Cortex of kidney (tissue), 1 donor: Measurements from ENCODE around the gene MALRD1.

Experiments
- DNase-seq: peaks from one replicate; lab custom pipeline; 2025; lab: John Stamatoyannopoulos, UW

The MALRD1 gene

DNA sequence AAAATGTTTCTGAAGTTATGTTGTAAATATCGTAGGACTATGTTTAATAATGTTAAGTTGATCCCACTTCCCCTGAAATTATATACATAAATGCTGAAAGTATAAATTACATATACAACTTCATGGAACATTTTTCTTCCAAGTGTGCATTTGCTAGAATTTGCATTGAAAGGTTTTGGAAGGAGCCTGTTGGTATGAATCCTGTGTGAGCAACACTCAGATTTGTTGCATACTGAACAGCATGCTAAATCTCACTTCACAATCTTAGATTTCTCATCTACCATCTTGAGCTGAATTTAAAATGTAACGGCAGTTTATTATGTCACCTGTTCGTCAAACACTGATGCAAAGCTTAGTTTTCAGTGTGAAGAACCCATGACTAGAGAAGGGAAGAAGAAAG lies 172.6 kb downstream of the MALRD1 start:
- no peak for DNase-seq

DNA sequence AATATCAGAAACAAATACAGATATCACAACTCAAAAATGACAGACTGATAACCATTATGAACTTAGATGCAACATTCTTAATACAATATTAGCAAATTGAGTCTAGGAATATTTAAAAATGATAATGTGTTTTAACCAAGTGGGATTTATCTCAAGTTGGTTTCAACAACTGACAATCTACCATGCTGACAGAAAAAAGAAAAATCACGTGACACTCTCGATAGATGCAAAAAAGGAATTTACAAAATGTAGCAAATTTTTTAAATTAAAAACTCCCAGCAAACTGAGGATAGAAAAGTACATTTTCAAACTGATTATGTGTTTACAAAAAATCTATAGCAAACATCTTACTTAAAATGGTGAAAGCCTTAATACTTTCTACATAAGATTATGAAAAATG lies 177.4 kb downstream of the MALRD1 start:
- no peak for DNase-seq

DNA sequence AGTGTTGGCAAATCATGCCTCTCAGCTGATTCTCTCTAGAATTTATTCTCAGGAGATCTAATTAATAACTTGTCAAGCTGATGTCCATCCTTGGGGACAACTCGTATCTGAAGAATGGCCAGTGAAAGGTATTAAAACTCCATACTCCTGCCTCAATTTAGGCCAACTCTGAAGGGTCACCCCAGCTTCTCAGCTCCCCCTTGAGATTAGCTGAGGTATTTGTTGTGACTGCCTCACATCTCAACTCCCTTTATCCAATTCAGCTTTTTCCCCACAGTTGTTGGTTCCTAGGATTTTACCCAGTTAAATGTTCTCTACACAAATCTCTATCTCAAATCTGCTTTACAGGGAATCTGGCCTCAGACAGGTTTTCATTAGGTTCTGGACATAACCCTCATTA lies 182.4 kb downstream of the MALRD1 start:
- DNase-seq: no peak

DNA sequence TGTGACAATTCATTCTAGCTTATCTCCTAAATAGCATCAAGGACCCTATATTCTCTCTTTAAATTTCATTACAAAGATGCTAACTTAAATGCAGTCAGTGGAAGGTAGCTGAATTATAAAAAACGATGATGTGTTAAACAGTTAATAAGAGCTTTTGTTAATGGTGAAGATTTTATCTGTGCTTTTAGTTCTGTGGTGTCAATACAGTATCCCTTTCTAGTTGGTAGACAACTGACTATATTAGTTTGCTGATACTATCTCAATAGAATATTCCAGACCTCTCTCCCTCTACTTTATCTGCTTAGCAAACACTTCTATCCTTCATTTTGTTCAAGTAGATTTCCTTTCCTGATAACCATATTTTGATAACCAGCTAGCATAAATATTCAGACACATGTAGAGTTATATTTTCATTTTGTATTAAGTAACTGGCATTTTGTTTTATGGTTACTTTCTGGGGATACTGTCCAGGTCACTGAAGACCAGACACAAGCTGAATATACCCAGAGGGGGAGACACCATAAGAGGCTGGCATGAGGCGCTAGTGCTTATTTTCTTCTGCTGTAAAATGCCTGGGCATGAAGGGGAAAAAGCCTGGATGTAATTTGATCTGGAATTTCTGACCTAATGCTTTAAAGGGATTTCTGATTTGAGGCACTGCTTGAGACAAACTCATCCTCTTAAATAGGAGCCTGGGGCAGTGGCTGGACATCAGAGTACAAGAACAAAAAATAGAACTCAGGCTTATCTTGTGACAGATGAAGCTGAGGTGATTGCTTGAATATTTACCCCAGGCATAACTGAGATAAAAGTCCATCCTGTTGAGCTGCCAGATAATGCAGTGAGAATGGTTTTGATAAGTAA lies 197.5 kb downstream of the MALRD1 start:
- no peak for DNase-seq

DNA sequence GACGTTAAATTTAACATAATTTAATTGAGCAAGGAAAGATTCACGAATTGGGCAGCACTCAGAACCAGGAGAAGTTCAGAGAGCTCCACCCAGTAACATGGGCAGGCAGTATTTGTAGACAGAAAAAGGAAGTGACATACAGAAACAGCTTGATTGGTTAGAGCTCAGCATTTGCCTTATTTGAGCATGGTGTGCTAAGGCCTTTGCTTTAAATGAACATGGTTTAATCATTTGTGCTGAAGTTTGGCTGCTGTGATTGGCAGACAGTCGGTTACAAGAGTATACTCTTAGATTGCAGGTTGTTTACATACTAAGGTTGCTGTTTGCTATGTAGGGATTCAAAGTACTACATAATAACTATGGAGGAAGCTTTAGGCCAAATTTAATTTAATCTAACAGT lies 199.2 kb downstream of the MALRD1 start:
- DNase-seq: no peak

DNA sequence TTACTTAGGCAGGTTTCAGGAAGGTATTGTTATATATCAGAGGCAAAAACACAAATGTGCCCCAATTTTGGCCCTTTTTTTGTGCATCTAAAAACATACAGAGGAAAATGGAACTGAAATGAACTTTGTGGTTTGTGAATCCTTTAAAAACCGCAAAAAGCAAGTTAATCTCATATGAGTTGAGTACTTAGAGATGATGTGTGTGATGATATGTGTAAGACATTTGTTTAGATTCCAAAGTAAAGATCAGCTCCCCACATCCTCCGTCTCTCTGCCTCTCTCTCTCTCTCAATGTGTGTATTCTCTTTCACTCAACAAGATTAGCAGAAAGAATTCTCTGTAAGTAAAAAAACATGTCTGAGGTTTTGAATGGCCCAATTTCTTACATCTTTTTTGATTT lies 201.9 kb downstream of the MALRD1 start:
- DNase-seq: no peak

DNA sequence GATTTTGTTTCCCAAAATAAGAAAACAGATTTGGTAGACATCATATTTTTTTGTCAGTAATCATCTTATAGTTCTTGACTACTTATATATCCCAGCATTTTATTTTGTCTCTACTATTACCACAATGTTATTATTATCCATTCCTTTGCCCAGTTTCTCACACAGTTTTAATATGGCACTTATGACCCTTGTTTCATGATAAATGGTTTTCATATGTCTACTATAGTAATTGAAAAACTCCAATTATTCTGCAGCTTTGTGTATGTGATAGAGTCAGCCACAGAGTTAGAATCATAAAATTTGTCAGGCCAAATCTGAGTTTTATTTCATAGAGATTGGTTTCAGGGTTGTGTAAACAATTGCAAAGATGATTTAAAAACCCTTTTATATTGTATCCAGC lies 203.9 kb downstream of the MALRD1 start:
- DNase-seq: no peak

DNA sequence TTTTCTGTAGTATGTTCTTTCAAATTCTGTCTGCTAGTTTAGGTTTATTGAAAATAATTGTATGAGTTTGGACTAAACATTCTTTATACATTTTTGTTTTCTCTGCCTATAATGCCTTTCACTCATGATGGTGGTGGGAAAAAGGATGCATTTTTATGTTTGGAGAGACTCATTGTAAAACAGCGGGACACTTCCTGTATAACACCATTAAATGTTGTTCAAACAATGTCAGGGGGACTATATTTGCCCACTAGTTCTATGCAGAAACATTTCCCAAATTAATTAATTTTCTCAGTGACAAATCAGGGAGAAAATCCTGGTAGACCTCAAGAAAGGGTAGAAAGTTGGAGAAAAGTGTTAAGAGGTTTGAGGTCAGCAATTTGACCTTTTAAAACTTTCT lies 207.7 kb downstream of the MALRD1 start:
- no peak for DNase-seq

DNA sequence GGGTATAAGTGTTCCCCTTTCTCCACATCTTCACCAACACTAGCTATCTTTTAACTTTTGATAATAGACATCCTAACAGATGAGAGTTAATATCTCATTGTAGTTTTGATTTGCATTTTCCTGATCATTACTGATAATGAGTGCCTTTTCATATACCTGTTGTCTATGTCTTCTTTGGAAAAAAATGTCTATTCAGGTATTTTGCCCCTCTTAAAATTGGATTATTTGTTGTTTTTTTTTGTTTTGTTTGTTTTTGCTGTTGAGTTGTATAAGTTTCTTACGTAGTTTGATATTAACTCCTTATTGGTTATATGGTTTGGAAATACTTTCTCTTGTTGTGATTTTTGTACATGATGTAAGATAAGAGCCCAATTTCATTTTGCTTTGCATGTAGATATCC lies 214.7 kb downstream of the MALRD1 start:
- DNase-seq: no peak

DNA sequence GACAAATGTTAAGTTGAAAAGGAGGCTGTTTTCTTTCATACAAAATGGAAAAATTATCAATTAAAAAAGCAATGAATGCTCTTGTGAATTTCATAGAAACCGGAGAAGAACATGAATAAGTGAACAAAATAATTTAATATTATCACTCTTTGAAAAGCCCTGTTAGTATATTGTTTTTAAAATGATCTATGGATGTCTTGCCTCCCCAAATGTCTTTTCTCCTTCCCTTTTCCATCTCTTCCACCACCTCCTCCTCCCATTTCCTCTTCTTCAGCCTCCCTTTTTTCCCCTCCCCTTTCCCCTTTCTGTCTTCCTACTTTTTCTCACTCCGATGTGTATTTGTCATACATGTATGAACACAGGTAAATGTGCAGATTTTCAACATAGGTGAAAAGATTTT lies 234.7 kb downstream of the MALRD1 start:
- no peak for DNase-seq

DNA sequence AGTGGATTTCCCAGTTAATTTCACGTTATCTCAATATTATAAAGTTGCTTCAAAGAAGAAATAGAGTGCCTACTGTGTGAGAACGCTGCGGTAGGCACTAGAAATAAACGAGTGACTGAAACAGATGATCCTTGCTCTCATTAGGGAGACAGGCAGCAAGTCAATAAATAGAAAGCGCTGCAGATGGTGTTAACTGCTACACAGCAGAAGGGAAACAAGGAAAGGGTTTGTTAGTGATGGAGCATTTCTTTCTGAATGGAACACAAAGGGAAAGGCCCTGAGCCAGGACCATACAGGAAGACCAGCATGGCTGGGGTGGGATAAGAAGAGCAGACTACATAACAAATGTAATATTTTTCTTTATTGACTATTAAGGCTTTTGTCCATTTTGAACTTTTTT lies 235.2 kb downstream of the MALRD1 start:
- no peak for DNase-seq

DNA sequence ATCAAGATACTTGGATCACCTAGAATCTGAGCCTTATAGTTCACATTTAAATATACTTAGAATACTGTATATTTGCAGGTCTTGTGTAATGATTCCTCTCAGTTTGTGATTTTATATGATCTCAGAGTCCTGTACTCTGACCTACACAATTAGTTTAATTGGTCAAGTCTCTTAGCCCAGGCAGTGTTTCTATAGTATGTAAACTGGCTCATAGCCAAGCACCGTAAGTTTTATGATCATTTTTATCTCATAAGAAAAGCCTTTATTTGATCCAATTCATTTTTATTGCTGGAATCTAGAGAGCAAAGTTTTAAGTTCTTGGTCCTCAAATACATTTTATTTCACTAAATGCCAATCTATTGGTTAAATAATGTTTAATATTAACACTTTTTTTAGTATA lies 242.2 kb downstream of the MALRD1 start:
- DNase-seq: no peak

DNA sequence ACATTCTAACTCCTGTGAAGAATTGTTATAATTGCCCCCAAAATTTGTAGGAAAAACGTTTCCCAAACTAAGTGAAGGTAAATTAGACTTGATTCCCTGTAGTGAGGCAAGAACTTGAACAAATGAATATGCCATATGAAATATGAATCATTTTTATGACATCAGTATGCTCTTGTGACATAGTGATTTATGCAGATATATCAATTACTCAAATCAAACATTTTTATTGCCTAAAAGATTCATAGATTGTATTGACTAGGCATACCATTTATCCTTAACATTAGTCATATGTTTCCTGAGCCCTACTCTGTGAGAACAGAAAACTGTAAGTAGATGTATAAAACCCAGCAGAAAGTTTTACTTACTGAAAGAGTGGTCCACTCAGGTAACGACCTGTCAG lies 245.6 kb downstream of the MALRD1 start:
- DNase-seq: no peak

DNA sequence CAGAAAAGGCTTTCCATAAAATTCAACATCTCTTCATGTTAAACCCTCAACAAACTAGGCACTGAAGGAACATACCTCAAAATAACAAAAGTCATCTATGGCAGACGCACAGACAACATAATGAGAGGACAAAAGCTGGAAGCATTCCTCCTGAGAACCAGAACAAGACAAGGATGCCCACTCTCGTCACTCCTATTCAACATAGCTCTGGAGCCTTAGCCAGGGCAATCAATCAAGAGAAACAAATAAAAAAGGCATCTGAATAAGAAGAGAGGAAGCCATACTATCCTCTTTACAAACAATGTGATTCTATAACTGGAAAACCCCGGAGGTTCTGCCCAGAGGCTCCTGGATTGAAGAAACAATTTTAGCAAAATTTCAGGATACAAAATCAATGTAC lies 251.0 kb downstream of the MALRD1 start:
- no peak for DNase-seq

DNA sequence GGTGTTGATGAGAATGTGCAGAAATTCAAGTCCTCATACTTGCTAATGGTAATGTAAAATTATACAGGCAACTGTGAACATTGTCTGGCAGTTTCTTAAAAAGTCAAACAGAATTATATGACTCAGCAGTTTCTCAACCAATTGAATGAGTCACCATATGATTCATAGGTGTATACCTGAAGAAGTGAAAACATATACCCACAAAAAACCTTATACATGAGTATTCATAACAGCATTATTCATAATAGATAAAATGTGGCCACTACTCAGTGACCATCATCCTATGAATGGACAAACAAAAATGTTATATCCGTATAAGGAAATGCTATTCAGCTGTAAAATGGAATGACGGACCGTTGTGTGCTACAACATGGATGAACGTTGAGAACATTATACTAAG lies 253.5 kb downstream of the MALRD1 start:
- DNase-seq: no peak

DNA sequence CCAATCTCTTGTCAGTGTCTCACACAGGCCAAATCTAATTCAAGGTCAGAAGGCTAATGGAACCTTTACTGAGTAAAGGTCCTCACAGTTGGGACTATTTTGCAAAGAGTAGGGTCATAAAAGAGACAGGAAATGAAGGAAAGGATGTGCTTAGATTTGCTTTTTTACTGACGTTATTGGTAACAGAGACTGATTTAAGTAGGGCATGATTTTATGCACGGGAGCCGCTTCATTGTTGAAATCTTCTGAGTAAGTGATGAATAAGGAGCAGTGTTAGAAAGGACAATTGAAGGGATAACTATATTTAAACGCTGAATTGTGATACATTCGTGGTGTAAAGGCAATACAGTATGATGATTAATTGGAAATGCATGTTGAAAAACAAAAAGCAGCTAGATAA lies 261.5 kb downstream of the MALRD1 start:
- no peak for DNase-seq

DNA sequence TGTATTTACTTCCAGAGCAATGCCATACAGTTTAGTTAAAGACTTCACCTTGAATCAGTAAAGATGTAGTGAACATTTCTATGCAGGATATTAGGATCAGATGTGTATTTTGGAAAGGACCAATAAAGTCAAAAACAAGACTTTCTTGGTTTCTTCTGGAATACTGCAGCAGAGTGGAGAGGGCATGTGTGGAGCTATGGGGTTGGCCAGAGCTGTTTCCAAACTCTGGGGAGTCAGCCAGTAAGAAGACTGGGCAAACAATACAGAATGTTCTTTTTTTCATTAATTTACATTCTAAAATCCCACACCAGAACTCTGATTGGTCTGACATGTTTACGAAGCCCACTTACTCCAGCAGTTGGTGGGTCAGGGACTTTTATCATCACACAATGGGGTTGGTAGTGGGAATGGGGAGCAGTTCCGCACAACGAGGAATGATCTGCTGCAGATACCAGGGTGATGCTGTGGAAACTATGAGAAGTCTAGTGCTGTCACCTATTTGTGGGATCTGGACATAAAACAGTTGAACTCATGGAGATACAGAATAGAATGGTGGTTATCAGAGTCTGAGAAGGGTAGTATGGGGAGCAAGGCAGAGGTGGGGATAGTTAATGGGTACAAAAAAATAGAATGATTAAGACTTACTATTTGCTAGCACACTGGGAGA lies 267.7 kb downstream of the MALRD1 start:
- no peak for DNase-seq

DNA sequence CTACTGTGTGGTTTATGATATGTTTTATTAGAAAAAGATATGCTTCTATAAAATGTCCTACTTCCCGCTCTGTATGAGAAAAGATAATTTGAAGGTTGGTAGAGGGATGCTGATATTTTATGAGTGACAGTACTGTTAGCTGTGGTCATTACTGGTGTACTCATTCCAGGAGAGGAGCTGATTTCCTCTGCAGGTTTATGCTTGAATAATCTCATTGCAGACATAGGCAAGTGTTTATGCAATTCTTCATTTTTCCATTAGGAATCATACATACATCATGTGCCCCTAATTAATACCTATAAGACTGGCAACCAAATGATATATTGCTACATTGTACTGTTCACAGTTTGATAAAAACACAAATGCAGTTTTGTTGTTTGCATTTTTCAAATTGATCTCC lies 269.4 kb downstream of the MALRD1 start:
- DNase-seq: no peak

DNA sequence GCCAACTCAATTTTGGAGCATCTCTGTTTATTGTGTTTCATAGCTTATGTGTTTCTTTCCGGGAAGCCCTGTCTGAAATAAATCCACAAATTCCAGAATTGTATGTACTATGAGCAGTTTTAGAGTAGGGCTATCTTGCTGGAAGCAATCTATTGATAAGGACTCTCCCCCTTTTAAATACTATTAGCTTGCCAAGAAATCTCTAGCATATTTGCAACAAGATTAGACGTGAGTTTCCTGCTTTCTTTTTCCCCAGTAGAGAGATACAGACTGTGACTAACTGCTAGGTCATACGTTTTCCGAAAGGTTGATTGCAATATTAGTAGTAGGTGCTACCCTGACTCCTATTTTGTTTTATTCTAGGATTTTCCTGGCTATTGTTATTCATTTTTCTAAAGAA lies 277.0 kb downstream of the MALRD1 start:
- no peak for DNase-seq

DNA sequence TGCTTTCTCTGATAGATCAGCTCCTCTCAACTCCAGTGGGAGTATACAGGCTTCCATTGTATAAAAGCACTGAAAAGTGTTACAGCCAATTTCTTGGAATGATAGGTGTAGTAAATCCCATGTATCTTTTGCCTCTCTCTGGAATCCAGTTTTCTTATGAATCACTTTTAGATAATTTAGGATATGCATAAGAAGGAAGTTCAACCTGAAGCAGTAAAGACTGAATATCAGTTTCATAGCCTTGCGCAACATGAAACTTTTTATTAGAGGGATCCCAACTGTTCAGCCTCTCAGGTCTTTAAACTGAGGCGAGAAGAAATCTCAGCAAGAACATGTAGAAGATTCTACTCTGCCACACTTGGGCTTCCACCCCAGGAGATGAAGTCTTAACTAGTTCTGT lies 280.0 kb downstream of the MALRD1 start:
- no peak for DNase-seq

DNA sequence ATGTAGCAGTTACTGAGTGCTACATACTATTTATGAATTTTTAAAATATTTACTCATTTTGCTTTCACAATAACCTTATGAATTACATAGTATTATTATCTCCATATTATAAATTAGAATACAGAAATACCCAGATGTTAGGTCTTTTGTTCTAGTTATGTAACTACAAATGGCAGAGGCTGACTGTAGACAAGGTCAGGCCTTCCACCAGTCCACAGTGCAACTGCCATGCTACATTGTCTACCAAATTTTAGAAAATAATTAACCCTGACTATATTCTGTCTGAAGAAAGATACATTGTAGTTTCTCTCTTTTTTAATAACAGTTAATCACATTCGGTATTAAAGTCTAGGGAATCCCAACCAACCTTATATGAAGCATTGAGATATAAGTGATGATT lies 280.9 kb downstream of the MALRD1 start:
- DNase-seq: no peak

DNA sequence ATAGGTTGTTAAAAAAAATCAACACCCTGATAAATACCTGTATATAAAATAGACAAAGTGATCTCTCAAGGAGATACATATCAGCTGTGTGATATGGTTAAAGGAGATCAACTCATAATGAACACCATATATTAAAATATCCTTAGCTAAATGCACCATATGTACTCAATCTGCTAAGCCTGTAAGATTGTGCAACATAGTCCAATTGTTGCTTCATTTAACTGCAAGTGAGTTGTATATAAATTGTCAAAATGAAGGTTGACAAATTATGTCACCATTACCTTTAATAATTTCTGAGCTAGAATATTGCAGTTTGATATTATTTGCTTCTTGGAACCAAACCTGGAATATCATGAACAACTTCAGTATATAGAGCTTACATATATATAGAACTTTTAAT lies 283.7 kb downstream of the MALRD1 start:
- no peak for DNase-seq

DNA sequence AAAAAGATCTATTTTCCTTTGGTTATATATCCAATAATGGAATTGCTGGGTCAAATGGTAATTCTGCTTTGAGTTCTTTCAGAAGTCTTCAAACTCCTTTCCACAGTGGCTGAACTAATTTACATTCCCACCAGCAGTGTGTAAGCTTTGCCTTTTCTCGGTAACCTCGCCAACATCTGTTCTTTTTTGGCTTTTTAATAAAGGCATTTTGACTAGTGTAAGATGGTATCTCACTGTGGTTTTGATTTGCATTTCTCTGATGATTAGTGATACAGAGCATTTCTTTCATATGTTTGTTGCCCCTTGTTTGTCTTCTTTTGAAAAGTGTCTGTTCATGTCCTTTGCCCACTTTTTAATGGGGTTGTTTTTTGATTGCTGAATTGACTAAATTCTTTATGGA lies 285.0 kb downstream of the MALRD1 start:
- no peak for DNase-seq

DNA sequence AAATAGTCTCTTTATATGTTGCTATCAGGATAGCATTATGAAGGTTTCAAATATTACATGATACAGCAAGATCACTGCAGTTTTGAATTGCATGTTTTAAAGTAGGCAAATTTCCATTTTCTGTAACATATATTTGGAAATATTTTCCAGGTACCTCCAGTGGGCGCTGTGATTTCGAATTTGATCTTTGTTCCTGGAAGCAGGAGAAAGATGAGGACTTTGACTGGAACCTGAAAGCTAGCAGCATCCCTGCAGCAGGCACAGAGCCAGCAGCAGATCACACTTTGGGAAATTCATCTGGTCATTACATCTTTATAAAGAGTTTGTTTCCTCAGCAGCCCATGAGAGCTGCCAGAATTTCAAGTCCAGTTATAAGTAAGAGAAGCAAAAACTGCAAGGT lies 299.0 kb downstream of the MALRD1 start:
- DNase-seq: no peak
